GM19455 (cell line): ENCODE data around the gene RHPN2.
"Not testable (repeated sequence)": the region's sequence is repeated elsewhere in the genome, so short reads cannot be mapped to it uniquely, and the experiment has no call there.

Experiments
- ATAC-seq: cut with Tn5 transposase; IDR thresholded peaks from one replicate; pipeline ENCODE4 v1.9.1; 2021; ENCODE audit not compliant: unreplicated experiment

Gene RHPN2

GRCh38 chr19:33032218-33032781, 32.4 kb downstream of the RHPN2 start:
- ATAC-seq = no peak

- no peak for ATAC-seq
Measured at GRCh38 chr19:33029746-33030303, 34.9 kb downstream of the RHPN2 start.

GRCh38 chr19:33026602-33027001, 38.1 kb downstream of the RHPN2 start:
- ATAC-seq = not testable (repeated sequence)

- ATAC-seq = not testable (repeated sequence)
Measured at GRCh38 chr19:33025468-33026238, 39.0 kb downstream of the RHPN2 start.

- ATAC-seq = no peak
Measured at GRCh38 chr19:33024398-33024797, 40.3 kb downstream of the RHPN2 start.

- ATAC-seq = no peak
Measured at GRCh38 chr19:33022472-33023116, 42.1 kb downstream of the RHPN2 start.

GRCh38 chr19:33010891-33011290, 53.8 kb downstream of the RHPN2 start:
- not testable (repeated sequence) for ATAC-seq

- no peak for ATAC-seq
Measured at GRCh38 chr19:33008738-33009137, 56.0 kb downstream of the RHPN2 start.

GRCh38 chr19:33005440-33005839, 59.2 kb downstream of the RHPN2 start:
- ATAC-seq = no peak

GRCh38 chr19:33003424-33004024, 61.2 kb downstream of the RHPN2 start:
- ATAC-seq = not testable (repeated sequence)

GRCh38 chr19:33002126-33002865, 62.4 kb downstream of the RHPN2 start:
- not testable (repeated sequence) for ATAC-seq

- ATAC-seq = no peak
Measured at GRCh38 chr19:33000910-33001309, 63.8 kb downstream of the RHPN2 start.

GRCh38 chr19:33000510-33000909, 64.2 kb downstream of the RHPN2 start:
- no peak for ATAC-seq

GRCh38 chr19:32998722-32999121, 66.0 kb downstream of the RHPN2 start:
- no peak for ATAC-seq

GRCh38 chr19:32997716-32998355, 66.9 kb downstream of the RHPN2 start:
- ATAC-seq = no peak

GRCh38 chr19:32997061-32997464, 67.6 kb downstream of the RHPN2 start:
- not testable (repeated sequence) for ATAC-seq

- not testable (repeated sequence) for ATAC-seq
Measured at GRCh38 chr19:32995966-32996365, 68.7 kb downstream of the RHPN2 start.

GRCh38 chr19:32988724-32989123, 76.0 kb downstream of the RHPN2 start:
- no peak for ATAC-seq

GRCh38 chr19:32988254-32988653, 76.4 kb downstream of the RHPN2 start:
- not testable (repeated sequence) for ATAC-seq

GRCh38 chr19:32982488-32982887, 82.2 kb downstream of the RHPN2 start:
- not testable (repeated sequence) for ATAC-seq
